ENCODE measurements around the gene ASIC3. TPM values are rescaled to one million over a fixed set of nuclear protein-coding genes. Genes with fewer than 3 reads are reported as not detected.

Gene ASIC3
- total and polyA plus RNA-seq, 2 experiments from 2014 or later = 2.1 to 4.5 TPM

DNA sequence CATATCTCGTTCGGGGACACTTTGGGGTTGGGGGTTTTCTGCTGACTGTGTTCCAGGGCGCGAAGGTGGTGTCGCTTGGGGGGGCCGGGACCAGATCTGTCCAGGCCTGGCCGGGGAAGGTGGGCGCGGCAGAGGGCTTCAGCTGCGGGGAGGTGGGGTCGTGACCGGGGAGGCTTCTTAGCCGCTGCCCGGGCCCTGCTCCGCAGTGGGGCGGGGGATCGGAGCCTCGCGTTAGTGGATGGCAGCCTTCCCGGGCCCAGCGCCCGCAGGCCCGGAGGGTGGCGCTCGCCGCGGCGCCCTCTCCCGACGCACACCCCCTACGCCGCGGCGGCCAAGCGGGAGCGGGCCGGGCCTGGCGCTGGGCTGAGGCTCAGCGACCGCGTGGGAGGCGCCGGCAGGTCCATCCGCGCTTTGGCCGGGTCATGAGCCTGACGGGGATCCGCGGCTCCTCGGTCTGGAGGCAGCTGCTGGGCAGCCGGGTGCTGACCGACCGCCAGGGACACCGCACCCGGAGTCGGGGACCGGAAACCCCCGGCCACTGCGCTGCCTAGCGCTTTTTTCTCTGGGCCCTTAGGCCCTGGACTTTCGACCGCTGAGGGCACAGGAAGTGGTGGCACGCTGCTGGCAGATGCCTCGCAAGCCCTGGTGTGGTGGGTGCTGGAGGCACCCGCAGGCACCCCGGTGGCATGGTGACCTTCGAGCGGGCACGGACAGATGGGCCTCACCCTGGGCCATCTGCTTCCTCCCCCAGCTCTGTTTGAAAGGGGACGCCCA, 39.1 kb downstream of the ASIC3 start:
- H3K4me1 ChIP-seq (ENCODE audit: insufficient read depth) = peaks cover 46% of the 10 kb centered on the region
- peak; percentile 84 for DNase-seq (ENCODE audit: low spot score)
- H3K27me3 ChIP-seq = no peaks in the 10 kb centered on the region
- peaks cover 45% of the 10 kb centered on the region for H4K20me1 ChIP-seq (ENCODE audit: insufficient read depth, poor library complexity, severe bottlenecking)
- no peaks in the 10 kb centered on the region for H3K9me3 ChIP-seq (ENCODE audit: low read depth)
- TF ChIP-seq, protein P1, sequence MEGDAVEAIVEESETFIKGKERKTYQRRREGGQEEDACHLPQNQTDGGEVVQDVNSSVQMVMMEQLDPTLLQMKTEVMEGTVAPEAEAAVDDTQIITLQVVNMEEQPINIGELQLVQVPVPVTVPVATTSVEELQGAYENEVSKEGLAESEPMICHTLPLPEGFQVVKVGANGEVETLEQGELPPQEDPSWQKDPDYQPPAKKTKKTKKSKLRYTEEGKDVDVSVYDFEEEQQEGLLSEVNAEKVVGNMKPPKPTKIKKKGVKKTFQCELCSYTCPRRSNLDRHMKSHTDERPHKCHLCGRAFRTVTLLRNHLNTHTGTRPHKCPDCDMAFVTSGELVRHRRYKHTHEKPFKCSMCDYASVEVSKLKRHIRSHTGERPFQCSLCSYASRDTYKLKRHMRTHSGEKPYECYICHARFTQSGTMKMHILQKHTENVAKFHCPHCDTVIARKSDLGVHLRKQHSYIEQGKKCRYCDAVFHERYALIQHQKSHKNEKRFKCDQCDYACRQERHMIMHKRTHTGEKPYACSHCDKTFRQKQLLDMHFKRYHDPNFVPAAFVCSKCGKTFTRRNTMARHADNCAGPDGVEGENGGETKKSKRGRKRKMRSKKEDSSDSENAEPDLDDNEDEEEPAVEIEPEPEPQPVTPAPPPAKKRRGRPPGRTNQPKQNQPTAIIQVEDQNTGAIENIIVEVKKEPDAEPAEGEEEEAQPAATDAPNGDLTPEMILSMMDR (IDR thresholded peaks at IDR 0.05; ENCODE audit: poor library complexity) = peak; percentile 38
- no peak for TF ChIP-seq EZH2phosphoT487 (IDR thresholded peaks at IDR 0.05; ENCODE audit: low read depth, severe bottlenecking, unreplicated experiment)
- no peaks in the 10 kb centered on the region for H3K36me3 ChIP-seq (replicated peaks; ENCODE audit: insufficient read depth, low read depth)
- H3K9me2 ChIP-seq (replicated peaks; ENCODE audit: insufficient read depth) = no peaks in the 10 kb centered on the region
- H3K79me2 ChIP-seq = peaks cover 64% of the 10 kb centered on the region
- WGBS (ENCODE audit: low lambda C conversion rate, missing lambda C conversion rate) = 3% methylated on average over 52 of the region's 70 CpGs
- peak overlapping the region; percentile 66 for H2AFZ ChIP-seq
- peak overlapping the region; percentile 100 for H3K4me2 ChIP-seq
- H3K27ac ChIP-seq = peak overlapping the region; percentile 83
- H3K4me3 ChIP-seq = peak overlapping the region; percentile 95

DNA sequence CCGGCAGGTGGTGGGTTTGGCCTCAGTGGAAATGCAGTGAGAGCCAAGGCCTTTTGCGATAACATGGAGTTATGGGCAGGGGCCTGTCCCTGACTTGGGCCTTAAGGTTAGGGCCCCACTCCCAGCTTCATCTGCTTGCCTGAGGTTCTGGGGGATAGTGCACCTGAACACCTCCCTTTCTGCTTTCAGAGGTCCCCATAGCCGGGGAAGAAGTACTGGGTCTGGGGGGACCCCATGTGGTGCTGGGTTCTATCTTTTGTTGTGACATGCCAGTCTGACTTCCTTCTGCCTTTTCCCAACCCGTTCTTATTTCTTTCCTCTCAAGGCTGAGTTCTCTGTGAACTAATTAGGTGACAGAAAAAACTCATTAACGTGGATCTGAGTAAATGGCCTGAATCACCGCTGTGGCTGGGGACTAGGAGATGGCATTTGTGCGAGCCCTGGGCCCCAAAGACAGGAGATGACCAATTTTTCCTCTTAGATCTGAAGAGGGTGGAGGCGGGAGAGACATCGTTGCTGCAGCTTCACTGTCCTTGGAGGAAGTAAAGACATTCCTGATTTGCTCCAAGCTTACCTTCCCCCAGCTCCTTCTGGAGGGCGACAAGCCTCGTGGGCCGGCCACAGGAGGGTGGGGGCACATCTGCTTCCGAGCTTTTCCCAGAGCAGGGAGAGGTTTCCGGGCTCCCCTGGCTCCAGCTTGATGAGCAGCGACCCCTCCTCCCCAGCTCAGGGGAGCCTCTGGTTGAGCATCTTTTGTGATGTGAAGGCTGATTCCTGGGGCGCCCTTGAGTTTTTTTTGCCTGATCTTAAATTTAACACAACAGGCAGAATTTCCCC, 39.9 kb downstream of the ASIC3 start:
- Histone ChIP-seq H3K4me3 (peak overlapping the region; percentile 95), H2AFZ (no peak overlapping the region), H3K27me3 (no peaks in the 10 kb centered on the region), H4K20me1 (ENCODE audit: insufficient read depth, poor library complexity, severe bottlenecking) (peaks cover 52% of the 10 kb centered on the region), H3K9me3 (ENCODE audit: low read depth) (no peaks in the 10 kb centered on the region), H3K27ac (peak overlapping the region; percentile 83), H3K36me3 (replicated peaks; ENCODE audit: insufficient read depth, low read depth) (no peaks in the 10 kb centered on the region), H3K79me2 (peaks cover 65% of the 10 kb centered on the region), H3K4me2 (peak overlapping the region; percentile 100), H3K9me2 (replicated peaks; ENCODE audit: insufficient read depth) (no peaks in the 10 kb centered on the region), H3K4me1 (ENCODE audit: insufficient read depth) (peaks cover 43% of the 10 kb centered on the region)
- TF ChIP-seq, protein P1 (IDR thresholded peaks at IDR 0.05; ENCODE audit: poor library complexity) = no peak
- TF ChIP-seq EZH2 (IDR thresholded peaks at IDR 0.05; ENCODE audit: borderline replicate concordance) (no peak), EZH2phosphoT487 (IDR thresholded peaks at IDR 0.05; ENCODE audit: low read depth, severe bottlenecking, unreplicated experiment) (no peak)
- no peak for DNase-seq (ENCODE audit: low spot score)
- 46% methylated on average over 16 of the region's 16 CpGs for WGBS (ENCODE audit: low lambda C conversion rate, missing lambda C conversion rate)

DNA sequence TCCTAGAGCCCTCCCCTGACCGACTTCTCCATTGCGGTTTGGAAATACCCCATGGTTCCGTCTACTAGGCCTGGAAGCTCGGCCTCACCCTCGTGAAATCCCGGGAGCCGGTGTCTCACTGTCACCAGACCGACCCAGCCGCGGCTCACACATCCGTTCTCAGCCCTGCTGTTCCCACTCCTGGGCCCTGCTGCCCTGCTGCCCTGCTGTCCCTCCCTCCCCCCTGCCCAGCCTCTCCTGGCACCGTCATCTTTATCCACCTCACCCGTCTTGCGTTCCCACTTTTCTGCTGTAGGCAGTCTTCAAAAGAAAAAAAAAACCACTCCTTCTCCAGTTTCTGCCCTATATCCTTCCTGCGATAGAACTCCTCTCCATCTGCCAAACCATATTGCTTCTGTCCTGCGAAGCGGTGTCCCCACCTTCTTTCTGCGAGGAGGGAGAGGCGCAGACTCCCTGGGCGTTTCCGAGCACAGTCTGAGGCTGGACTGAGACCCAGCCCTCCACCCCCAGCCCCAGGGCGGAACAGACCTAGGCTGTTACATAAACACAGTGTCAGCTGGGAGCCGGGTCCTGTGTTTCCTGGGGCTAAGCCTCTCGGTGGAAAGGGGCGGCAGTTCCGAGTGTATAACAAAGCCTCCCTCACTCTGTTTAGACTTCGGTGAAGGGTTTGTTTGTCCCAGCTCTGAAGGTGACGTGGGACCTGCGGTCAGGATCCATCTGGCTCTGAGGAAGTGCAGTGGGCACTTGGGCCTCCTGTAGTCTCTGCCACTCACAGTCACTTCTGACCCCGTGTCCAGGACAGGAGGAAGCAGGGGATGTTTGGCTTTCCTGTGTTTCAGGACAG, 40.7 kb downstream of the ASIC3 start:
- DNase-seq (ENCODE audit: low spot score) = peak; percentile 74
- TF ChIP-seq EZH2 (IDR thresholded peaks at IDR 0.05; ENCODE audit: borderline replicate concordance) = no peak
- TF ChIP-seq, protein P1 (IDR thresholded peaks at IDR 0.05; ENCODE audit: poor library complexity) = no peak
- no peaks in the 10 kb centered on the region for H3K36me3 ChIP-seq (replicated peaks; ENCODE audit: insufficient read depth, low read depth)
- peaks cover 73% of the 10 kb centered on the region for H3K79me2 ChIP-seq
- no peaks in the 10 kb centered on the region for H3K27me3 ChIP-seq
- H3K27ac ChIP-seq = peak overlapping the region; percentile 83
- peak overlapping the region; percentile 100 for H3K4me2 ChIP-seq
- H2AFZ ChIP-seq = no peak overlapping the region
- no peaks in the 10 kb centered on the region for H3K9me3 ChIP-seq (ENCODE audit: low read depth)
- H3K9me2 ChIP-seq (replicated peaks; ENCODE audit: insufficient read depth) = no peaks in the 10 kb centered on the region
- H3K4me1 ChIP-seq (ENCODE audit: insufficient read depth) = peaks cover 38% of the 10 kb centered on the region
- WGBS (ENCODE audit: low lambda C conversion rate, missing lambda C conversion rate) = 32% methylated on average over 26 of the region's 30 CpGs
- H3K4me3 ChIP-seq = no peak overlapping the region
- peaks cover 61% of the 10 kb centered on the region for H4K20me1 ChIP-seq (ENCODE audit: insufficient read depth, poor library complexity, severe bottlenecking)
